SK-N-MC (cell line): ENCODE results near the gene THADA.
A peak's percentile ranks its signal among the peaks of the same experiment; 100 is the strongest.

ENCODE experiments used
- DNase-seq: peaks from one replicate; pipeline ENCODE4 v3.0.0-alpha.2; 2011; ENCODE audit warnings: low read depth, low spot score
- H3K27ac ChIP-seq: fragments of 200-600 bp; sonication (generic); 2 replicates; pipeline ENCODE4 v1.5.1; 2016; ENCODE audit warnings: mixed run types
- H3K36me3 ChIP-seq: fragments of 200-600 bp; sonication (generic); 2 replicates; pipeline ENCODE4 v1.6.1; 2017; ENCODE audit warnings: antibody characterized with exemption, low read length, mixed read lengths; ENCODE audit not compliant: insufficient read depth
- H3K4me3 ChIP-seq: fragments of 200-600 bp; sonication (generic); 2 replicates; pipeline ENCODE4 v1.5.1; 2016
- H3K9ac ChIP-seq: fragments of 200-600 bp; sonication (generic); 2 replicates; pipeline ENCODE4 v1.8.0; 2017; ENCODE audit warnings: mixed run types, mixed read lengths; ENCODE audit not compliant: insufficient read length
- H3K9me3 ChIP-seq: fragments of 200-600 bp; sonication (generic); 2 replicates; pipeline ENCODE4 v1.6.1; 2017; ENCODE audit warnings: low read depth, mild to moderate bottlenecking, antibody characterized with exemption, low read length, moderate library complexity, mixed read lengths
- EZH2 ChIP-seq: fragments of 200-600 bp; sonication (generic); IDR thresholded peaks from one replicate; pipeline ENCODE4 v1.6.1; 2017; ENCODE audit warnings: antibody characterized with exemption
- FOXP2 ChIP-seq: optimal IDR thresholded peaks from 2 replicates; pipeline ENCODE3; 2011; ENCODE audit warnings: mild to moderate bottlenecking, moderate library complexity; ENCODE audit not compliant: insufficient read depth; ENCODE audit errors: extremely low read length, control extremely low read depth
- POLR2AphosphoS5 ChIP-seq: IDR thresholded peaks from 2 replicates; pipeline ENCODE4 v1.6.1; 2012; ENCODE audit warnings: mild to moderate bottlenecking, low read depth, low read length, borderline replicate concordance

THADA gene

DNA sequence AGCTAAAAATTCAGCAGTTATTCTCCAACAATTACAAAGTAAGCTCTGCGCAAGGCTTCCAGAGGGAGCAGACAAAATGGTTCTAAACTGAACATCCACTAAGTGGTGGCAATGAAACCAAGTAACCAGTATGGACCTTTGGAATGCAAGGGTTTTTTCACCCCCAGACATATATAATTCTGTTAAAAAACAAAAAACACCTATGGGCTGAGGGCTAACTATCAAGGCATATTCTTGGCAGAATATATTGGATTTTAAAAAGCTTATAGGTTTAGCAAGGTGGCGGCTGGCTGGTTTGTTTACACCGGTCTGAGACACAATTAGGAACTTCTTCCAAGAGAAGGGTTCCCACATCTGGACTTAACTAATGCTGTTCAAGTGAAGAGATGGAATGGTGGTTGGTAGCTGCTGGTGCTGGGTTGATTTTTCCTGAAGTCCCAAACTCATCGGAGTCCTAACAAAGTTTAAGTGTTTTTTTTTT is 372.3 kb downstream of the THADA start:
- Histone ChIP-seq H3K9me3 (no peaks in the 10 kb centered on the region), H3K9ac (peak overlapping the region; percentile 28), H3K27ac (peak overlapping the region; percentile 96; the same call in 1 of the 2 replicates), H3K36me3 (peaks cover 10% of the 10 kb centered on the region), H3K4me3 (peak overlapping the region; percentile 59)
- TF ChIP-seq EZH2 (no peak), POLR2AphosphoS5 (no peak), FOXP2 (no peak)
- no peak for DNase-seq

DNA sequence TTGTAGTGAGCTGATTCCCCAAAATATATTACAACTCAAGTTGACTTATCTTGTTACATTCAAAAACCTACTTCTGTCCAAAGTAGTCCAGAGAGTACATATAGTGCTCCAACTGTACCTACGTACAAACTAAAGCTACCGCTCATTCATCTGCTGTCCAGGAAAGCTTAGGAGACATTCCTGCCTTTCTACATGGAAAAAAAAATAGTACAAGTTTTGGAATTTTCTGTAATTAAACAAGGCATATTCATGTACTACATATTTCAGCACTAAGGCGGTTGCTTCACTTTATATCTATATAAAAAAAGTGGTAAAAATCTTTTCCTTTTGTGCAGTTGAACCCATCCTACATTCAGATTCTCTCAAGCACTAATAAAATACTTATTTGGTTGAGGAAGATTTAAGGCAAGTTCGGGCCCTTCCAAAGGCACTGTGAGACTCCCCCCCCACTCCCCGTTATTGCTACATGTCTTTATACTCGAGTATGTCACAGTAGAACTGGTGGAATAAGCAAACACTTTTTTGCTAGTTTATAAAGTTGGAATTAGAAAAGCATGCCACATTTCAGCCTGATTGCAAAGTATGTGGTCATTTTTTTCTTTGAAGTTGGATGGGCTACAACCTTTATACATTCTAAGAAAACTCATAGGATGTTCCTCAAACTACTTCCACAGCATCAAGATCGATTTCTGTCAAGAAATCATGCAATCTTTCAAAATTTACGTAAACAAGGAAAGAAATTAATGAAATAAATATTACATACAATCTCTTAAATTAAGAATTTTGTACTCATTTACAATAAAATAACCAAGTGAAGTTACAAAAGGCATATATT is 373.1 kb downstream of the THADA start:
- H3K9ac ChIP-seq, result peak overlapping the region; percentile 30
- H3K27ac ChIP-seq, result peak overlapping the region; percentile 96
- peaks cover 10% of the 10 kb centered on the region for H3K36me3 ChIP-seq
- peak overlapping the region; percentile 65 for H3K4me3 ChIP-seq
- DNase-seq, result no peak
- H3K9me3 ChIP-seq, result no peaks in the 10 kb centered on the region
- TF ChIP-seq POLR2AphosphoS5 (no peak), EZH2 (no peak), FOXP2 (no peak)

DNA sequence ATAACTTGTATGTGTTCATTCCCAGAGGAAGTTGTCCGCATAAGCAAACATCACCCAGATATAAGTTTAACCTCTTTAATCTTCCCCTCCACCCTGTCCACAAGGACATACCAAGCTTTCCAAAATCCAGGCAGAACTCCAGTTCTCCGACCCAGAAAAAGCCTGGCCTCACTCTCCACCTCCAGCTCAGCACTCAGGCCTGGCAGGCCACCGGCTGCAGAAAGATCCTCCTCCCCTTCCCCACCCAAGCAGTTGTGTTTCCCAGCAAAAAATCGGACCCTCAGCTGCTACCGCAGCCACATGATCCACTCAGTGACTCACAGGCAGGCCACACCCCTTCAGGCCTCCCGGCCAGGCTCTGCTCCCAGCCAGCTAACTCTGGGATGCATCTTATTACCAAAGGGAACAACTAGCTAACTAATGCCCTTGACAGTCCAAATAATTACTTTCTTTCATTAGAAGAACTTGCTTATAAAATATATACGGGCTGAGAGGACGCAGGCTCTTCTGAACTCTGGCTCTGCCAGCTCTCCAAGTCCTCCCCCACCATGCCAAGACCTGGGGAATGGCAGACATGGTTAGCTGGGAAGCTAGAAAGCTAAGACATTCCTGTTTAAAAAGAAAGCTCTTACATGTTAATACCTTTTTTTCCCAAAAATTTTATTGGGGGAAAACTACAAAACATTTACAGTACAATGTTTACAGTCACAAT is 373.9 kb downstream of the THADA start:
- Histone ChIP-seq H3K27ac (peak overlapping the region; percentile 96), H3K9ac (peak overlapping the region; percentile 30), H3K4me3 (peak overlapping the region; percentile 65), H3K36me3 (peaks cover 10% of the 10 kb centered on the region), H3K9me3 (no peaks in the 10 kb centered on the region)
- peak; percentile 48 for DNase-seq
- TF ChIP-seq EZH2 (no peak), FOXP2 (no peak), POLR2AphosphoS5 (peak; percentile 56)

DNA sequence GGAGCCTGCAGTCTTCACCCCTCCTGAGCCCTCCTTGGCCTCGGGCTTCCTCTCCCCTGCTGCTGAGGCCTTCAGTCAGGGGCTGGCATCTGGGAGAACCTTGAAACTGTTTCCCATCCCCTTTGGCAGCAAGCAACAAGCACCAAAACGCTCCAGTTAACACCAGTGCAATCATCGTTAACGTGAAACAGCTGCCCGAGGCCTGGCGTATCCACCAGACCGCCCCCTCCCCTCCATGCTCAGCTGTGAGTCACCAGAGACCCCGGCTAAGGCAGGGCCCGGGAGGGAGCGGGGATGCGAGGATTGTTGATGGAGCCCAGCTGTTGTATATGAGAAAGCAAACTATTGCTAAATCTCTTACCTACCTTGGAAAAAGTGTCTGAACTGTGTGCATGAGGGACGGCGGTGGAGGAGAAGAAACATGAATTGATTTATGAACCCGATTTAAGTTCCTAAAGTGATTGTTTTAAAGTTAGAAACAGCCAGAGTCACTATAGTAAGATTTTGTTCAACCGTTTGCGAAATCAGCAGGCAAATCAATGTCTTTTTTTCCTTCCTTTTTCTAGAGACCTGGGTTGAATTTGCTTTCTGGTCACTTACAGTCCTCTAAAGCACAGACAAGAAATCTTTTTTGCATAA is 374.6 kb downstream of the THADA start:
- Histone ChIP-seq H3K9ac (peak overlapping the region; percentile 65), H3K27ac (peak overlapping the region; percentile 96), H3K9me3 (no peaks in the 10 kb centered on the region), H3K36me3 (peaks cover 10% of the 10 kb centered on the region), H3K4me3 (peak overlapping the region; percentile 65)
- no peak for DNase-seq
- TF ChIP-seq EZH2 (no peak), POLR2AphosphoS5 (peak; percentile 33; the same call in 1 of the 2 replicates)

DNA sequence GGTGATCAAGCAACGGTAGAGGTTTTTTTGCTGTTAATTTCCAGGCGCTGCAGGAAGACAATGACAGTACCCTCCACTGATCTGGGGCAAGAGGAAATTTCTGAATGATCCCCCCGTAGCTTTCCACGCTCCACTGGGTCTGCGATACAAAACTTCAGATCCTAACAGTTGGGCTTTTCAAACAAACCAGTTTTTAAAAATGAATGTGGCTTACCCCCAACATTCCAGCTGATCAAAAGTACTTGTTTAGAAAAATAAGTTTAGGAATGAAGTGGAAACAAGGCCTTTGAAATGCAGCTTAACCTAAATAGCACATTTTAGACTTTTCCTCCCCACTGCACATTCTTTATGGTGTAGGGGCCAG is 375.1 kb downstream of the THADA start:
- peak overlapping the region; percentile 96 for H3K27ac ChIP-seq
- peak overlapping the region; percentile 65 for H3K4me3 ChIP-seq

DNA sequence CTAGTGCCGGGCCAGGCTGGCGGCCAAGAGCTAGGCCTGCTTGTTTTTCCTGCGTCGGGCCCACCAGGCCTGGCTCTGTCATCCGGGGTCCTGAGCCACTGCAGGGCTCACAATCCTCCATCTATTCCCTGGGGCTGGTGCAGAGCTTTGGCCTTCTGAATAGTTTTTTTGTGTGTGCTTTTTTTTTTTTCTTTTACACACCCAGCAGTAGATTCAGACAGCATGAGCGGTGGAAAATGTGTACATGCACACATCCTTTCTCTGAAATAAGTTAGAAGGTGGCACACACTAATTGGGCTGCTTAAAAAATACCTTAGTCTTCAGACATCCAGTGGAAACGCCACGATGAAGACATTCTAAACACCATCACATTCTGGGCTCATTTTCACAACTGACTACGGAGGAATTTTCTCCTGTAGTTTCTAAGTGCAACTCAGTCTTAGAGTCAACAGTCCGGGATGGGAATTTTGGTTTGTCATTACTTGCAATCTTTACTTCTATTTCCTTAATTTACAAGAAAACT is 375.5 kb downstream of the THADA start:
- DNase-seq, result no peak
- peak overlapping the region; percentile 65 for H3K4me3 ChIP-seq
- TF ChIP-seq POLR2AphosphoS5 (no peak), EZH2 (no peak), FOXP2 (no peak)
- peaks cover 10% of the 10 kb centered on the region for H3K36me3 ChIP-seq
- H3K9me3 ChIP-seq, result no peaks in the 10 kb centered on the region
- peak overlapping the region; percentile 96 for H3K27ac ChIP-seq
- H3K9ac ChIP-seq, result peak overlapping the region; percentile 65

More for the DNA sequence above, 375.1 kb downstream of the THADA start:
- Histone ChIP-seq H3K9ac (peak overlapping the region; percentile 65), H3K36me3 (peaks cover 10% of the 10 kb centered on the region), H3K9me3 (no peaks in the 10 kb centered on the region)
- TF ChIP-seq FOXP2 (no peak), EZH2 (no peak), POLR2AphosphoS5 (no peak)
- DNase-seq, result no peak

DNA sequence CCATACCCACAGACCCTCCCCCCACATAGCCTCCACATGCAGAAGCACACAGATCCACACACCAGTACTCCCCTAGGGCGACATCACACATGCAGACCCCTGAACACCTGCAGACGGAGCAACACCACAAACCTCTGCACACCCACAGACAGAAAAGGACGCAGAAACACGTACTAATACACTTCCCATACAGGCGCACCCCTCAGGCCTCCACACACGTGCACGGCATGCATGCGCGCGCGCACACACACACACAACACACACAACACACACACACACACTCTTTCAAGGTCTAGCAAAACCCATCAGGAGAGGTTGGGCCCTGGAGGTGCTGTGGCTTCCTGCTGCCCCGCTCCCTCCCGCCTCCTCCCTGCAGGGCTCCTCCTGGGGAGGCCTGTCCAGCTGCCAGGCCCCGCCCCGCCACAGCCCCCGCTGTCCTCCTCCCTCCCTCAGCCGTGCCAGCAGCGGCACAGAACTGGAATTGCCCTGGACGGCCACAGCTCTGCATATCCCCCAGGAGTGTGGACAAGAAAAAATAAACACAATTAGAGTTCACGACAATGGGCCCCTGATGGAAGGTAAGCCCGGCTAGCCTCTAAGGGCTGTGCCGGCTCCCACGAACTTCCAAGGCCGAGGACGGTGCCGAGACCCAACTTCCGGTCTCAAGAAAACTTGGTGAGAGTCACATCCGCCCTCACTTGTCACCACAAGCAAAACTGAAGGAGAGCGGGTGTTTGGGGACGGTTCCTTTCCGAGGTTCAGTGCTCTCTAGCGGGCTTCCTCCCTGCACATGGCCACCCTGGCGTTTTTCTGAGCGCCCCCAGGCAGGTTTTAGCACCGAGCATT is 376.2 kb downstream of the THADA start:
- Histone ChIP-seq H3K9ac (peak overlapping the region; percentile 65), H3K4me3 (peak overlapping the region; percentile 65), H3K27ac (peak overlapping the region; percentile 96), H3K9me3 (no peaks in the 10 kb centered on the region), H3K36me3 (peaks cover 7% of the 10 kb centered on the region; the same call in 1 of the 2 replicates)
- no peak for DNase-seq
- TF ChIP-seq FOXP2, result no peak
- TF ChIP-seq EZH2, result no peak
- TF ChIP-seq POLR2AphosphoS5, result peak; percentile 35; the same call in 1 of the 2 replicates
